H54 (cell line): Measurements from ENCODE around the gene CTNNA2.
A peak's percentile ranks its signal among the peaks of the same experiment; 100 is the strongest.

ENCODE experiments used
- DNase-seq: peaks from one replicate; pipeline ENCODE4 v3.0.0; 2011; ENCODE audit warnings: low spot score, mixed read lengths; ENCODE audit not compliant: insufficient read length
- FAIRE-seq: peaks from 3 replicates; lab custom pipeline; 2011; peaks lifted over from hg19 to GRCh38; lab: Jason Lieb, UNC
- POLR2A ChIP-seq: IDR thresholded peaks from 2 replicates; pipeline ENCODE4 v1.6.1; 2011; ENCODE audit warnings: low read depth, mild to moderate bottlenecking, low read length

CTNNA2 gene

GRCh38 chr2:80248146-80248545 is 735.3 kb downstream of the CTNNA2 start:
- TF ChIP-seq POLR2A, result no peak
- DNase-seq (no peak), FAIRE-seq (no peak)

DNA sequence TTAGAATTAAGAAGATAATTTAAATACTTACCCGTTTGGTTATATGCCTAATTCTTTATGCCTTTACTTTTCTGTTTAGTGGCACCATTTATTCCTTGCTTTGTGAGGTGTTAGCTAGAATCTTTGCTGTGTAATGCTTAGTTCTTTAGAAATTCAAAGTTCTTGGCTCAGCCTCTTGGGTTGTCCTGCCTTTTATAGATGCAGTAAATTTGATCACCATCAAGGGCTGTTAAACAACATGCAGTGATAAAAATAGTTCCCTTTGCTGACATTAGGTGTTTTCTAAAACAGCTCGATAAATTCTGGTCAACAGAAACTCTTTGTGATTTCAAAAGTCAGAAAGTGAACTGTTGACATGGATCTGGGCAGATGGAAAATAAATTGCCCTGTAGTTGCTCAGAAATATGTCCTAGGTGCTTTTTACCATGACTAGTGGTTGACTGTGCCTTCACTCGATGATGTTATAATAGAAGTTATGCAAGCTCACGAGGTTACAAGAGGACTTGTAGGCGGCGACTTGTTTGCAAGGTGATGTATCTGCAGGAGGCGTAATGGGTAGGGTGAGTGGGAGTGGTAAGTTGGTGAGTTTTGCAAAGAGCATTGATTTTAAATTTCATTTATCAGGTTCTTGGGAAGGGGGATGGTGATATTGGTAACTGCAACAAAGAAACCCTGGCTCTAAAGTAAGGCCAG is 739.6 kb downstream of the CTNNA2 start:
- DNase-seq (no peak), FAIRE-seq (no peak)
- no peak for TF ChIP-seq POLR2A

- FAIRE-seq (no peak), DNase-seq (peak; percentile 16)
- no peak for TF ChIP-seq POLR2A
Measured at GRCh38 chr2:80255918-80256781, 743.3 kb downstream of the CTNNA2 start.

DNA sequence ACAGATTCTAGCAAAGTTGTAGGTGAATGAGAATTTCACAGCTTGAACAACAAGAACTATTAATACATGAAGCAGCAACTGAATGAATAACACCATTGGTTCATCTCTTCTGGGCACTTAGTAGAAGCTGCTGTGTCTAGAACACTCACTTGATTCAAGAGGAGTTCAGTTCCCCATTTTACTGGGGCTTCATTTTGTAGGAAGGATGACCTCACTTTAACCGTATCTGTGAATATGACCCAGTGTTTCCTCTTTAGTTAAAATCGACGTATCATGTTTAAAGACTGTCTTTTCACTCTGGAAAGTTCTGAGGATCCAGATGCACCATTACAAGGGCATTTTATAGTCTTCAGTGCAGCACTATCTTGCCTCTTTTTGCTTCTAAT is 743.9 kb downstream of the CTNNA2 start:
- TF ChIP-seq POLR2A, result no peak
- no peak for FAIRE-seq
- no peak for DNase-seq

GRCh38 chr2:80257450-80257849 is 744.6 kb downstream of the CTNNA2 start:
- DNase-seq (no peak), FAIRE-seq (no peak)
- TF ChIP-seq POLR2A, result no peak

DNA sequence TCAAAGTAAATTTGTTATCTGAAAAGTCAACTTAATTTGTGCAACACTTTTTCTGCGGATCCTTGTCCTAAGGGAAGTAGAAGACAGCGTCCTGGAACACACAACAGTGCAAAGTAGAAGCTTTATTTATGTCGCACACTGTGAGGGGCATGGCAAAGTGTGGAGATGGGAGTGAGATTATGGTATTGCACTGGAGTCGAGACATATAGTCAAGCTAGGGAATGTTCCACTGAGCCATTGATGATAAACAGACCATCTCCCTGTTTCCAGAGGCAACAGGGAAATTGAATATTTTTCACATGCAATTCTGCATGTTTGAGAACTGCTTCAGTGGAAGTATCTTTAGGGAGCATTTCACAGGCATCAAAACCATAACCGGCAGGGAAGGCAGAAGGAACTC is 745.5 kb downstream of the CTNNA2 start:
- no peak for FAIRE-seq
- no peak for TF ChIP-seq POLR2A

GRCh38 chr2:80258793-80259192 is 745.9 kb downstream of the CTNNA2 start:
- FAIRE-seq, result no peak

More for the DNA sequence above, 745.5 kb downstream of the CTNNA2 start:
- DNase-seq, result no peak

DNA sequence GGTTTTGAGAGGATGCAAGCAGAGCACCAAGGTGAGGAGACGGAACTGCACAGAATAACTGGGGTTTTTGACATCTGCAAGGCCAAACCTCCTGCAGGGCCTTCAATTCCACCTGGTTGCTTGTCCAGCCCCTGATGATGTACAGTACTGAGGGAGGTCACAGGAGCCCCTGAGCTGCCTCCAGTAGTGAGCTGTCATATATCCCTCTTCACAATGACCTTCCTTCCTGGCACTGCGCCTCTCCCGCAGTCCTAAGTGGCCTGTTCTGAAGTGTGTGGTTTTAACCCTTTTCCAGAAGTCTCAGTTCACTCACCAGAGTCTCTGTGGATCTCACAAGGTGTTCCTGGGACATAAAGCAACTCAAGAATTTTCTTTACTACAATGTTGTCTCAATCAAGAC is 746.4 kb downstream of the CTNNA2 start:
- DNase-seq (no peak), FAIRE-seq (no peak)
- no peak for TF ChIP-seq POLR2A

More at GRCh38 chr2:80258793-80259192, 745.9 kb downstream of the CTNNA2 start:
- no peak for DNase-seq
- no peak for TF ChIP-seq POLR2A

DNA sequence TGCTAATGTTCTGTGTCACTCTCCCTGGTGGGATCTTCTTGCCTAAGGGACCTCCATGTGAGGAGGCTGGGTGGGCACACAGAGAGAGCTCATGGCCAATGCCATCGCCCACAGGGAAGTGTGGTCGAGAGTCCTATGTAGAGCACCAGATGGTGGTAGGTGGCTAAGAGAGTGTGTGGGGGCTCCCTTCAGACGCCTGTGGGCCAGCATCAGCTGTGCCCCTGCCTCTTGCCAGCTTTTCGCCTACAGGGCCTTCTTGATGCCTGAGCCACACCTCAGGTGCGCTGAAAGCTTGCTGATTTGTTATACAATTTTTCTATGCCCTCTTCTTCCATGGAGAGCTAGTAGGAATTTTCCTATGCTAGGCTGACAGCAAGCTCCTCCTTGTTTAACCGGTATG is 753.4 kb downstream of the CTNNA2 start:
- FAIRE-seq (no peak), DNase-seq (no peak)
- TF ChIP-seq POLR2A, result no peak

- TF ChIP-seq POLR2A, result no peak
- DNase-seq, result no peak
- FAIRE-seq, result no peak
Measured at GRCh38 chr2:80269806-80270205, 757.0 kb downstream of the CTNNA2 start.

GRCh38 chr2:80280598-80280997 is 767.7 kb downstream of the CTNNA2 start:
- no peak for TF ChIP-seq POLR2A
- FAIRE-seq (no peak), DNase-seq (no peak)

DNA sequence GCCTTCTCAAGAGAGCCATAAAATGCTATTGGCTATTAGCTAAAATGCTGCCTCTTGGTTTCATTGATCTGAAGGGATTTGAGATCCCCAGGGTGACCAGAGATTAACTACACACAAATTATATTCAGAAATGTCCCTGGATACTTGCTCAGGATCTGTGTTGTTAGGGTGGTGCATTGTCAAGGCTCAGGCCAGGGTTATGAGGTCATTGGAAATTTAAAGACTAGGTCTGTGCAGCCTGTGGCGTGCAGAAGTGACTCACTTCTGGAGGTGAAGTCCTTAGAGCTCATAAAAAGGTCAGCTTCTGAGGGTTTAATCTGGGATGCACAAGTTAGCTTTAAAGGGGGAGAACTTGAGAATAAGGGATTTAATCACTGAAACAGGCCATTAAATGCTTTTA is 768.2 kb downstream of the CTNNA2 start:
- FAIRE-seq (no peak), DNase-seq (no peak)
- no peak for TF ChIP-seq POLR2A

DNA sequence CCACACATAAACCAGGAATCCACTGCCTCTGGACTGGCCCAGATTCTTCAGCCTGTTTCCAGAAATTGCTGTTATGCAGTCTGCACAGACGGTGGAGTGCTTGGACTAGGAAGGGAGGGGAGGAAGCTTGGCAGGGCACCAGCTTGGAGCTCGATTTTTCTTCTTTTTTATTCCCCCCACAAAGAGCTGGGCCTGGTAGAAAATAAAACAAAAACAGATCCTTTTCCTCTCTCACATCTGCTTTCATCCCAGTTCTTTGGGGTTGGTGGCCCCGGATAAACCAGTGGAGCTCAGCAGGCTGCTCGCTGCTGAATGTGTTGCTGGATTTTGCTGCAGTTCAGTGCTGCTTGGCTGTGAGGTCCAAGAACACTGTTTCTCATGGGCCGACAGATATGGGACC is 775.7 kb downstream of the CTNNA2 start:
- FAIRE-seq (no peak), DNase-seq (no peak)
- no peak for TF ChIP-seq POLR2A

GRCh38 chr2:80291656-80292055 is 778.8 kb downstream of the CTNNA2 start:
- FAIRE-seq (no peak), DNase-seq (no peak)
- TF ChIP-seq POLR2A, result no peak
